Measurements from ENCODE around the gene KRT71.

- TF ChIP-seq CTCF (IDR thresholded peaks at IDR 0.05 in 4 of 5, conservative IDR thresholded peaks at IDR 0.05 in 1 of 5) (no peak), POLR2A (IDR thresholded peaks at IDR 0.05) (no peak)
Measured at GRCh38 chr12:52587563-52587962, 34.6 kb upstream of the KRT71 start.
